GM19193 (cell line): ENCODE results near the gene TMSB10.

ENCODE experiments used
- POLR2A ChIP-seq: IDR thresholded peaks from 4 replicates; pipeline ENCODE4 v1.6.1; 2011; ENCODE audit not compliant: insufficient read depth, insufficient read length; ENCODE audit errors: extremely low read depth

Gene TMSB10

GRCh38 chr2:84939426-84940087, 34.1 kb downstream of the TMSB10 start:
- peak; percentile 44 for TF ChIP-seq POLR2A

GRCh38 chr2:84940088-84940470, 34.6 kb downstream of the TMSB10 start:
- TF ChIP-seq POLR2A = no peak

- no peak for TF ChIP-seq POLR2A
Observed at GRCh38 chr2:84940831-84941412, 35.5 kb downstream of the TMSB10 start.

- no peak for TF ChIP-seq POLR2A
Observed at GRCh38 chr2:84942166-84942565, 36.7 kb downstream of the TMSB10 start.

- TF ChIP-seq POLR2A = no peak
Observed at GRCh38 chr2:84942964-84943421, 37.5 kb downstream of the TMSB10 start.

- TF ChIP-seq POLR2A = no peak
Observed at GRCh38 chr2:84944295-84944909, 38.9 kb downstream of the TMSB10 start.

- TF ChIP-seq POLR2A = peak; percentile 45
Observed at GRCh38 chr2:84946204-84947009, 41.0 kb downstream of the TMSB10 start.

- no peak for TF ChIP-seq POLR2A
Observed at GRCh38 chr2:84947010-84947593, 41.6 kb downstream of the TMSB10 start.

- no peak for TF ChIP-seq POLR2A
Observed at GRCh38 chr2:84953535-84953934, 48.1 kb downstream of the TMSB10 start.

- no peak for TF ChIP-seq POLR2A
Observed at GRCh38 chr2:84954329-84954728, 48.9 kb downstream of the TMSB10 start.
